Measurements from ENCODE around the gene LRBA.

The LRBA gene

DNA sequence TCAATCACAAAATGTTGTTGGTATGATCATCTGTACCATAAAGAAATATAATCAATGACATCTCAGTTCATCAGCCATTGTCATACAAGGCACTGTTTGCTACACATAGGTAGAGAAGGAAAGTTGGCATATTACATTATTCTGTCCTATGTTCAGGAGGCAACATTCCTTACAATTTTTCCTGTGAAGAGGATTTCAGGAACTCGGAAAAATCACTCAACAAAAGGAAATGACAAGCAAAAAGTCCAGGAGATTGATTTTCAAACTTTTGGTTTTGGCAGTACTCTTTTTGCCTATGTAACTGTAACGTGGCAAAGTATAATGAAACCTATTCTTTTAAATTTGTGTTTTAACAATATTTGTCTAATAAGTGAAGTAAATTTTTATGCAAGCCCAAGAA is 301.8 kb downstream of the LRBA start:
- H3K27ac ChIP-seq (ENCODE audit: low read depth, low read length) = no peak overlapping the region
- H3K27me3 ChIP-seq (ENCODE audit: control insufficient read depth in 1 of 2, insufficient read depth in 2 of 2, low read length in 2 of 2) = no peaks in the 10 kb centered on the region
- no peak overlapping the region for H3K4me3 ChIP-seq (ENCODE audit: low read depth in 1 of 2, low read length in 2 of 2)
- H3K9ac ChIP-seq (ENCODE audit: low read depth in 1 of 2, low read length in 2 of 2) = no peak overlapping the region
- H3K4me1 ChIP-seq (ENCODE audit: control insufficient read depth in 1 of 2, insufficient read depth in 2 of 2, low read length in 2 of 2) = no peaks in the 10 kb centered on the region
- H3K9me3 ChIP-seq (ENCODE audit: control insufficient read depth in 1 of 2, low read length in 2 of 2) = no peaks in the 10 kb centered on the region
- no peaks in the 10 kb centered on the region for H3K36me3 ChIP-seq (ENCODE audit: control insufficient read depth in 1 of 2, insufficient read depth in 2 of 2, low read length in 2 of 2)

DNA sequence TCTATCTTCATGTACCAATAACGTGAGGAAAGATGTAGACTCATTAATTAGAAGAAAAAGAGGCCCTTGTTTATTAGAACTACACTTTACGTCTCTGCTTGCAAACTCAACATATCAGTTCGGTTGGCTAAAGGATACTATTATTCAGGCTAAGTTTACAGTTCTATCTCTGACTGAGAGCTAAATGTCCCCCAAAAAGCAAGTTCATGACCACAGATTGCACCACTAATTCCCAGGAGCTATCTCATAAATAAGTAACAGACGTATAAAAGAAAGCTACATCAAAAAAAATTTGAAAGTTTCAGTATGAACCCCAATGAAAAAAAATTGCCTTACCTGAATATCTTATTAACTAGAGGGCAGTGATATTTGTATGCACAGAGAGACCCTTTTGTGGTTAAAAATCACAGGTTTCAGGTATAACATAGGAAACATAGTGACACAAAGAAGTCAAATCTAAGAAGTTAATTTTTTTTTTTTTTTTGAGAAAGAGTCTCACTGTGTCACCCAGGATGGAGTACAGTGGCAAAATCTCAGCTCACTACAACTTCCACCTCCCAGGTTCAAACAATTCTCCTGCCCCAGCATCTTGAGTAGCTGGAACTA is 304.2 kb downstream of the LRBA start:
- H3K9ac ChIP-seq (ENCODE audit: low read depth in 1 of 2, low read length in 2 of 2) = no peak overlapping the region
- H3K9me3 ChIP-seq (ENCODE audit: control insufficient read depth in 1 of 2, low read length in 2 of 2) = no peaks in the 10 kb centered on the region
- no peak overlapping the region for H3K4me3 ChIP-seq (ENCODE audit: low read depth in 1 of 2, low read length in 2 of 2)
- H3K36me3 ChIP-seq (ENCODE audit: control insufficient read depth in 1 of 2, insufficient read depth in 2 of 2, low read length in 2 of 2) = no peaks in the 10 kb centered on the region
- H3K4me1 ChIP-seq (ENCODE audit: control insufficient read depth in 1 of 2, insufficient read depth in 2 of 2, low read length in 2 of 2) = no peaks in the 10 kb centered on the region
- no peaks in the 10 kb centered on the region for H3K27me3 ChIP-seq (ENCODE audit: control insufficient read depth in 1 of 2, insufficient read depth in 2 of 2, low read length in 2 of 2)
- no peak overlapping the region for H3K27ac ChIP-seq (ENCODE audit: low read depth, low read length)

DNA sequence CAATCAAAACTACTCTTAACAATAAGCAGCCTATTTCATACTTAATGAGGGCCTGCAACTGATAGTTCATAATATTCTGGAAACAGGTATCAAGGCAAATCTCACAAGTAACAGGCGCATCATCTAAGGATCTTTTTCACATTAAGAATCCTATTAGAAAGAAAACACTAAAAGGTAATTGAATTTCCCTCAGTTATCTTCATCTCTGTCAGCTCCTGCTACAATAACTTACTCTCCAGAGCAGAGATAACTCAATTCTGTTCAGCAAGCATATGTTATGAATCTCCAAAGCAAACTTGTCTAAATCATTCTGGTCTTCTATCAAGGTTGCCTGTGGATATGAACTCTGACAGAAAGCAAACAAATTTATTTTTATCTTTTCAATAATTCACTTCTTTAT is 307.1 kb downstream of the LRBA start:
- Histone ChIP-seq H3K9ac (ENCODE audit: low read depth in 1 of 2, low read length in 2 of 2) (no peak overlapping the region), H3K4me3 (ENCODE audit: low read depth in 1 of 2, low read length in 2 of 2) (no peak overlapping the region), H3K27me3 (ENCODE audit: control insufficient read depth in 1 of 2, insufficient read depth in 2 of 2, low read length in 2 of 2) (no peaks in the 10 kb centered on the region), H3K4me1 (ENCODE audit: control insufficient read depth in 1 of 2, insufficient read depth in 2 of 2, low read length in 2 of 2) (no peaks in the 10 kb centered on the region), H3K36me3 (ENCODE audit: control insufficient read depth in 1 of 2, insufficient read depth in 2 of 2, low read length in 2 of 2) (no peaks in the 10 kb centered on the region), H3K9me3 (ENCODE audit: control insufficient read depth in 1 of 2, low read length in 2 of 2) (no peaks in the 10 kb centered on the region), H3K27ac (ENCODE audit: low read depth, low read length) (no peak overlapping the region)

DNA sequence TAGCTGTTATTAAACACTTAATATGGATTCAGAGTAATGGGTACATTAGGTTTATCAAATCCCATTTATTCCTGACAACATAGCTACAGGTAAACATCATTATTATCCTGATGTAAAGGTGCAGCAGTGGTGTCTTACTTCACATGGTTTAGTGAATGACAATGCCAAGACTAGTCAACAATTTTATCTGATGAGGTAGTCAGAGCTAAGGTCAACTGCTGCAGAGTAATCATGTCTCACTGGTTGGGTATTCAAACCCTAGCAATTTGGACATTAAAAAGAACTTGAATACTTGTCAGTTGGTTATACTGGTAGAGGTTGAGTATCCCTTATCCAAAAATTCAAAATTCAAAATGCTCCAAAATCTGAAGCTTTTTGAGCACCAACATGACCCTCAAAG is 315.5 kb downstream of the LRBA start:
- no peaks in the 10 kb centered on the region for H3K9me3 ChIP-seq (ENCODE audit: control insufficient read depth in 1 of 2, low read length in 2 of 2)
- H3K27ac ChIP-seq (ENCODE audit: low read depth, low read length) = no peak overlapping the region

DNA sequence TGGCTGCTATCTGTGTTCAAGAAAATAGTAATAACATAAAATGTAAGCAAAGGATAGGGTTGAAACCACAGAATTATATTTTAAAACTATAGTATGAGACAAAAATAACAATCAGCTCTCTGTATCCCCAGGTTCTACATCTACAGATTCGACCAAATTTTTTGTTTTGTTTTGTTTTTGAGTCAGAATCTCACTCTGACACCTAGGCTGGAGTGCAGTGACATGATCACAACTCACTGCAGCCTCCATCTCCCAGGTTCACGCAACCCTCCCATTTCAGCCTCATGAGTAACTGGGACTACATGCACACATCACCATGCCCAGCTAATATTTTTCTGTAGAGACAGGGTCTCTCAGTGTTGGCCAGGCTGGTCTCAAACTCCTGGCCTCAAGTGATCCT is 319.9 kb downstream of the LRBA start:
- H3K4me3 ChIP-seq (ENCODE audit: low read depth in 1 of 2, low read length in 2 of 2) = no peak overlapping the region
- H3K9ac ChIP-seq (ENCODE audit: low read depth in 1 of 2, low read length in 2 of 2) = no peak overlapping the region
- H3K27ac ChIP-seq (ENCODE audit: low read depth, low read length) = no peak overlapping the region
- no peaks in the 10 kb centered on the region for H3K36me3 ChIP-seq (ENCODE audit: control insufficient read depth in 1 of 2, insufficient read depth in 2 of 2, low read length in 2 of 2)
- no peaks in the 10 kb centered on the region for H3K9me3 ChIP-seq (ENCODE audit: control insufficient read depth in 1 of 2, low read length in 2 of 2)
- no peaks in the 10 kb centered on the region for H3K4me1 ChIP-seq (ENCODE audit: control insufficient read depth in 1 of 2, insufficient read depth in 2 of 2, low read length in 2 of 2)
- no peaks in the 10 kb centered on the region for H3K27me3 ChIP-seq (ENCODE audit: control insufficient read depth in 1 of 2, insufficient read depth in 2 of 2, low read length in 2 of 2)

More for the DNA sequence above, 315.5 kb downstream of the LRBA start:
- H3K9ac ChIP-seq (ENCODE audit: low read depth in 1 of 2, low read length in 2 of 2) = no peak overlapping the region
- H3K27me3 ChIP-seq (ENCODE audit: control insufficient read depth in 1 of 2, insufficient read depth in 2 of 2, low read length in 2 of 2) = no peaks in the 10 kb centered on the region
- no peaks in the 10 kb centered on the region for H3K4me1 ChIP-seq (ENCODE audit: control insufficient read depth in 1 of 2, insufficient read depth in 2 of 2, low read length in 2 of 2)
- no peak overlapping the region for H3K4me3 ChIP-seq (ENCODE audit: low read depth in 1 of 2, low read length in 2 of 2)
- no peaks in the 10 kb centered on the region for H3K36me3 ChIP-seq (ENCODE audit: control insufficient read depth in 1 of 2, insufficient read depth in 2 of 2, low read length in 2 of 2)

DNA sequence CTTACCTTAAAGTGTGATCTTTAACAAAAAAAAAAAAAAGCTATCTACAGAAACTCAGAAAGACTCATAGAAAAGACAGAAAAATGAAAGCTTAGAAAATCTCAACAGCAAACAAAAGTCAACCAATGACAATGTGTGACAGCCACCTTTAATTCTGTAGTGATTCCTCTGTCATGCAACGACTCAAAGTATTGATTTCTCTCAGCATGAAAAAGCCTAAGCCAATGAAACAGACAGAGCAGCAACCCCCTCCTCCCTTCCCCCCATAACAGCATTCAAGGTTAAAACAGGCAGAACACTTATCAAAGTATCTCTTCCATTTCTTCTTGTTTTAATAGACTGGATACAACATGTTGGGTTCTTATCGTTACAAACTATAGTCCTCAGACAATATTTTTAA is 320.6 kb downstream of the LRBA start:
- no peaks in the 10 kb centered on the region for H3K9me3 ChIP-seq (ENCODE audit: control insufficient read depth in 1 of 2, low read length in 2 of 2)
- no peaks in the 10 kb centered on the region for H3K36me3 ChIP-seq (ENCODE audit: control insufficient read depth in 1 of 2, insufficient read depth in 2 of 2, low read length in 2 of 2)
- no peak overlapping the region for H3K27ac ChIP-seq (ENCODE audit: low read depth, low read length)
- no peaks in the 10 kb centered on the region for H3K27me3 ChIP-seq (ENCODE audit: control insufficient read depth in 1 of 2, insufficient read depth in 2 of 2, low read length in 2 of 2)
- H3K9ac ChIP-seq (ENCODE audit: low read depth in 1 of 2, low read length in 2 of 2) = no peak overlapping the region
- H3K4me1 ChIP-seq (ENCODE audit: control insufficient read depth in 1 of 2, insufficient read depth in 2 of 2, low read length in 2 of 2) = no peaks in the 10 kb centered on the region
- no peak overlapping the region for H3K4me3 ChIP-seq (ENCODE audit: low read depth in 1 of 2, low read length in 2 of 2)

DNA sequence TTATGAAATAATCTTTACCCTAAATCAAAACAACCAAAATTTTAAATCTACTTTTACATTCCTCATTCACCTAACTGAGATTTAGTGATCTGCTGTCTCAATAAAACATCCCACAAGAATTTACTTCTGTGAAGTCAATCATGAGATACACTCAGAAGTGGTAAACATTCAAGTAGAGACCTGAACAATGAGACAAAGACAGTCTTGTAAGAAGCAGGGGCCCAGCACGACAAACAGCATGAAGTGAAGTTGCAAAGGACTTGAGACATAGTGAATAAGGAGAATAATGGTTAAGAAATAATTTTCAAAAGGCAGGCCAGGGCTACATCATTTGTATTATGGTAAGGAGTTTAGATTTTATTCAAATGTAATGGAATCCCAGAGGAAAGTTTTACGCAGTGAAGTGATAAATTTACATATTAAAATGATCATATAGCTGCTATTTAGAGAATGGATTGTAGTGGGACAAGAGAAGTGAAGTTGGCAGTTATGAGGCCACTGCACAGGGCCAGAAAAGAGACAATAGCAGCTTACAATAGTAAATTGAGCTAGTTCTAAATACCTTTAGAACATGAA is 331.2 kb downstream of the LRBA start:
- Histone ChIP-seq H3K9ac (ENCODE audit: low read depth in 1 of 2, low read length in 2 of 2) (no peak overlapping the region), H3K4me1 (ENCODE audit: control insufficient read depth in 1 of 2, insufficient read depth in 2 of 2, low read length in 2 of 2) (no peaks in the 10 kb centered on the region), H3K27ac (ENCODE audit: low read depth, low read length) (no peak overlapping the region), H3K36me3 (ENCODE audit: control insufficient read depth in 1 of 2, insufficient read depth in 2 of 2, low read length in 2 of 2) (no peaks in the 10 kb centered on the region), H3K9me3 (ENCODE audit: control insufficient read depth in 1 of 2, low read length in 2 of 2) (no peaks in the 10 kb centered on the region), H3K27me3 (ENCODE audit: control insufficient read depth in 1 of 2, insufficient read depth in 2 of 2, low read length in 2 of 2) (no peaks in the 10 kb centered on the region), H3K4me3 (ENCODE audit: low read depth in 1 of 2, low read length in 2 of 2) (no peak overlapping the region)

DNA sequence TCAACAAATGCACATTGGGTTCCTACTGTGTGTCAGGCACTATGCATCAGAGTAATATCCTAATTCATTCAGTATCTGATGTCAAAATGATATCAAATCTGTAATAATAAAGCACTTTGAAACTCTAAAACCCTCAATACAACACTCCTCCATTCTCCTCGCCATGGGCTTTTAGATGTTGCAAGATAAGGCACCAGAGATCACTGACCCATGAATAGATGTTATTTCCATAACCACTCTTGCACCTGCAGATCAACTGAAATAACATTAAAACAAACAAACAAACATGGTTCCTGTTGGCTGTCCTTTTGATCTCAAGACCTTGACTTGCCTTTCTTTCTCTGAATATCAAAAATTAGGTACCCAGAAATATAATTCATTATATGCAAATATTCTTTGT is 333.0 kb downstream of the LRBA start:
- no peaks in the 10 kb centered on the region for H3K27me3 ChIP-seq (ENCODE audit: control insufficient read depth in 1 of 2, insufficient read depth in 2 of 2, low read length in 2 of 2)
- no peaks in the 10 kb centered on the region for H3K4me1 ChIP-seq (ENCODE audit: control insufficient read depth in 1 of 2, insufficient read depth in 2 of 2, low read length in 2 of 2)
- no peaks in the 10 kb centered on the region for H3K36me3 ChIP-seq (ENCODE audit: control insufficient read depth in 1 of 2, insufficient read depth in 2 of 2, low read length in 2 of 2)
- no peak overlapping the region for H3K4me3 ChIP-seq (ENCODE audit: low read depth in 1 of 2, low read length in 2 of 2)
- H3K27ac ChIP-seq (ENCODE audit: low read depth, low read length) = no peak overlapping the region
- no peaks in the 10 kb centered on the region for H3K9me3 ChIP-seq (ENCODE audit: control insufficient read depth in 1 of 2, low read length in 2 of 2)
- no peak overlapping the region for H3K9ac ChIP-seq (ENCODE audit: low read depth in 1 of 2, low read length in 2 of 2)

DNA sequence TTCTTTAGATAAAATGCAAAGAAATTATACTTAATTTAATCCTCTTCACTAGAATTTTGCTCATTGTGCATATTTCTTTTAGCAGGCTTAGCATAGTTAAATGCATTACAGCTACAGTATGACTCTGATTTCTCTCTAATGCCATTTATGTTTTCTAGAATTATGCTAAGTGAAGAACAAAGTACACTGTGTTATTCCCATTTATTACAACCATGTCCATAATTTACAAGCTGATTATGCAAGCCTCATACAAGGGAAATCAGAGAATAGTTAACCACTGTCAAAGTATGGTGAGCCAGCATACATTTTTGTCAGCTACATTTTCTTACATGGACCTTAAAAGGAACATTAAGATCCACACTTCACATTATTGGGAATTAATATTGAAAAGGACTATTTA is 334.0 kb downstream of the LRBA start:
- Histone ChIP-seq H3K27me3 (ENCODE audit: control insufficient read depth in 1 of 2, insufficient read depth in 2 of 2, low read length in 2 of 2) (no peaks in the 10 kb centered on the region), H3K27ac (ENCODE audit: low read depth, low read length) (no peak overlapping the region), H3K4me1 (ENCODE audit: control insufficient read depth in 1 of 2, insufficient read depth in 2 of 2, low read length in 2 of 2) (no peaks in the 10 kb centered on the region), H3K36me3 (ENCODE audit: control insufficient read depth in 1 of 2, insufficient read depth in 2 of 2, low read length in 2 of 2) (no peaks in the 10 kb centered on the region), H3K9ac (ENCODE audit: low read depth in 1 of 2, low read length in 2 of 2) (no peak overlapping the region), H3K4me3 (ENCODE audit: low read depth in 1 of 2, low read length in 2 of 2) (no peak overlapping the region), H3K9me3 (ENCODE audit: control insufficient read depth in 1 of 2, low read length in 2 of 2) (no peaks in the 10 kb centered on the region)

DNA sequence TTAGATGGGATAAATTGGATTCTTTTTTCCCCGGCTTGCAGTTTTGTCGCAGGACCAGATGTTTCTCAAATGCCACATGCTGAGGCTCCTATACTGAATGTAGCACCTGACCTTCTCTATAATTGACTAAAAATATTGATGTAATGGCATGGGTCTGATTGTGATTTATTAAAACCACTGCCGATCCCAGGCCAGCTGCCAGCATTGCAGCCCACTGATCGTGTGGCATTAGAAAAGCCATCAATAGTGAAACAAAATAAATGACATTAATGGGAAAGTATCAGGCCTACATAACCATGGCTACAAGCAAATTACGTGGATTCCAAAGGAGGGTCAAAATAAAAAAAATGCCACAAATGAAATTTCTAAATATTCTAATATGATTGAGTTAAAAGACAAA is 334.4 kb downstream of the LRBA start:
- Histone ChIP-seq H3K4me3 (ENCODE audit: low read depth in 1 of 2, low read length in 2 of 2) (no peak overlapping the region), H3K27ac (ENCODE audit: low read depth, low read length) (no peak overlapping the region)

More for the DNA sequence above, 334.4 kb downstream of the LRBA start:
- Histone ChIP-seq H3K27me3 (ENCODE audit: control insufficient read depth in 1 of 2, insufficient read depth in 2 of 2, low read length in 2 of 2) (no peaks in the 10 kb centered on the region), H3K9me3 (ENCODE audit: control insufficient read depth in 1 of 2, low read length in 2 of 2) (no peaks in the 10 kb centered on the region), H3K4me1 (ENCODE audit: control insufficient read depth in 1 of 2, insufficient read depth in 2 of 2, low read length in 2 of 2) (no peaks in the 10 kb centered on the region), H3K36me3 (ENCODE audit: control insufficient read depth in 1 of 2, insufficient read depth in 2 of 2, low read length in 2 of 2) (no peaks in the 10 kb centered on the region), H3K9ac (ENCODE audit: low read depth in 1 of 2, low read length in 2 of 2) (no peak overlapping the region)

Data from duodenal mucosa (tissue), 2 donors.